Frontal cortex (tissue), 4 donors: ENCODE data around the gene FA2H. TPM values are rescaled to one million over a fixed set of nuclear protein-coding genes. Genes with fewer than 3 reads are reported as not detected.
"Not testable (repeated sequence)": the region's sequence is repeated elsewhere in the genome, so short reads cannot be mapped to it uniquely, and the experiment has no call there.

ENCODE experiments used
- DNase-seq, 2 donors: peaks; one replicate each; pipeline ENCODE4 v3.0.0; 2012; ENCODE audit warnings: low spot score in 2 of 2
- FAIRE-seq: peaks from 2 replicates; lab custom pipeline; 2012; peaks lifted over from hg19 to GRCh38; lab: Jason Lieb, UNC
- total RNA-seq: library from RNA; depleted of rRNA; stranded (reverse); fragments of >200 nt; gene quantifications from one replicate; pipeline ENCODE4 v1.2.3, GENCODE V29; 2014
- donor health status: control.
- donor health status: control.
- donor health status: control.

The FA2H gene
- total RNA-seq, 1 donor from 2014 or later = 0.41 TPM

DNA sequence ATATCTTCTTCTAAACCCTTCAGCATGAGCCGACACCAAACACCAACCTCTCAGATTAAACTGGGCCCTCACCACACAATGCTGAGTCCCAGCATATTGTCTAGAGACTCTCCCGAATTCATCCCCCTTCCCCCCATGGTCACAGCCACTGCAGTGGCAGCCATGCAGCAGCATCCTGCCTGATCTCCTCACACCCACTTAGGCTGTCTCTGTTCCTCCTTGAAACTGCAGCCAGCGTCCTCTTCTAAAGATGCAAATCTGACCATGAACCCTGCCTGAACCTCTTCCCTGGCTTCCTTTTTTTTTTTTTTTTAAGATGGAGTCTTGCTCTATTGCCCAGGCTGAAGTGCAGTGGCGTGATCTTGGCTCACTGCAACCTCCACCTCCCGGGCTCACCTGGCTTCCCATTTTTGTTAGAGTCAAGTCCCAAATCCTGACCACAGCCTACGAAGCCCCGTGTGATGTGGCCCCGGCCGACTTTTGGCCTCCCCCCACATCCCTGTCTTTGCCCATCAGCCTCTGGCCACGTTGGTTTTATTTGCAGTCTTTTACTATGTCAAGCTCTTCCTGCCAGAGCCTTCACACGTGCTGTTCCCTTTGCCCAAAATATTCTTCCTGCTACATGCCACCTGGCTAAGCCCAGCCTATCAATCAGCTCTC, 2.8 kb downstream of the FA2H start:
- DNase-seq (no peak), FAIRE-seq (no peak)

DNA sequence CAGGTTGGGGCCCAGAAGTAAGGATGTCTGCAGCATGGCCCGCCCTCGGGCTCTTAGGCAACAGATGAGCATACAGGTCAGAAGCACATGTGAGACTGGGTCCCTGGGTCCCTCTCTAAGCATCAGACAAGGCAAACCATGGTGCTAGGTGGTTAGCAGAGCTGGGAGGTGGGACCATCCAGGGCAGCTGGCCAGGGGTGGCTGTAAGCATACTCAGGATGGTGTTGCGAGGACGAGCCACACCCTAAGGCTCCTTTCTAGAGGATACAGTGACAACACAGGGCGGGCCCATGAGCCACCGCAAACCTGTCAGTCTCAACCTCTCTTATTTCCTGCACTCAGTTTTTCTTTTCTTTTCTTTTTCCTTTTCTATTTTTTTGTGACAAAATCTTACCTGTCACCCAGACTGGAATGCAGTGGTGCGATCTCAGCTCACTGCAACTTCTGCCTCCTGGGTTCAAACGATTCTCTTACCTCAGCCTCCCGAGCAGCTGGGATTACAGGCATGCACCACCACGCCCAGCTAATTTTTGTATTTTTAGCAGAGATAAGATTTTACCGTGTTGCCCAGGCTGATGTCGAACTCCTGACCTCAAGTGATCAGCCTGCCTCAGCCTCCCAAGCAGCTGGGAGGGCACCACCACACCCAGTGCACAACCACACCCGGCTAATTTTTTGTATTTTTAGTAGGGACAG, 3.6 kb downstream of the FA2H start:
- DNase-seq (no peak), FAIRE-seq (no peak)

DNA sequence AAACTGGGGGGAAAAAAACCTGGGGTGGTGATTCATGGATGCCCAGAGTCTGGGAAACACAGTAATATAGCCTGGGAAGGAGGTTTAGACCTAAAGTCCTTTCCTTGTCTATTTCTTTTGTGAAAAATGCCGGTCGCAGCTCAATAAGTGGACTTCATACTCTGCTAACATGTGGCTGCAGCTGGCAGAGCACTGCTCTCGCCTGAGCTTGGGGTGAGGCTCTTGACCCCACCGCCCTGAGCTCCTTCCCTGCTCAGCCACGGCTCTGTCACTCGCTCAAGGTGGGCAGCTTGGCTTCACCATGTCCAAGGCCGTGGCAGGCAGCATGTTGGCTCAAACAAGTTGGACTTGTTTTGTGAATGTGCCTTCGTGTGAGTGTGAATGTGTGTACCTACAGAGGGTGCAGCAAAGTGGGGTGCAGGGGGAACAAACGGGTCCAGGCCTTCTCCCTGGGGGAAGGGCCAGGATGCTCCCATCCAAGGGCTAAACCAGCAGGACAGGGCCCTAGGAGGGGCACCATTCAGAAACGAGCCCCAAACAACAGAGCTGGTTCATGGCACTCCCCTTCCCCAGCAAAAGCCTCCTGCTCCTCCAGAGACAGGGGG, 4.9 kb downstream of the FA2H start:
- no peak for DNase-seq
- FAIRE-seq = no peak

DNA sequence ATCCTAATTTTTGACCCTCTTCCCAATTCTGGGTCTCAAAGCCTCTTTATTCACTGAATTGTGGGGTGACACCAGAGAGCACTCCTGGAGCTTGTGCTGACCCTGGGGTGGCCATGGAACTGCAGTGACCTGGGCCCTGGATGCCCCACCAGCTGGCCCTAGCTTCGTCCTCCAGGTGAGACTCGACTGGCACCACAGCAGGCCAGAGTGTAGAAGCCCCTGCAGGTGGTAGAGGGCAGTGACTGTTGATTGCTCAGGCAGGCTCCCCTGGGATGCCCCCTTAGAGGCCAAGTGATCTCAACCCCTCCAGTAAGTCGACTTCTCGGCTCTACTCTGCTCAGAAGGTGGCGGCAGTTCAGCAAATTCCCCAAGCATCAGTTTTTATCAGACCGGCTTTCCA, 6.4 kb downstream of the FA2H start:
- no peak for FAIRE-seq
- DNase-seq = no peak

DNA sequence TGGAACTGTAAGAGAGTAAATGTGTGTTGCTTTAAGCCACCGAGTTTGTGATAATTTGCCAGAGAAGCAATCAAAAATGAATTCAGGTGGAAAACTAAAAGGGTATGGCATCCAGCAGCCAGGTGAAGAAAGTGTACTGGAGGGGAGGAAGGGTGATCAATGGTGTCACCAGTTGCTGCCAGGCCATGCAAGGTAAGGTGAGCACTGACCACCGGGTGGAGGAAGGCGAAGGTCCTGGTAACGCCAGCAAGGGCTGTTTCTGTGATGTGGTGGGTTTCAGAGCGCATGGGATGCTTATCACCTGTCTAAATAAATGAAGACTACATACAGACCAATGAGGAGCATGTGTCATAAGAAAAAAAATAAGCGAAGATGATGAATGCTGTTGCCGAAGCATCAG, 6.9 kb downstream of the FA2H start:
- FAIRE-seq = no peak
- no peak for DNase-seq

DNA sequence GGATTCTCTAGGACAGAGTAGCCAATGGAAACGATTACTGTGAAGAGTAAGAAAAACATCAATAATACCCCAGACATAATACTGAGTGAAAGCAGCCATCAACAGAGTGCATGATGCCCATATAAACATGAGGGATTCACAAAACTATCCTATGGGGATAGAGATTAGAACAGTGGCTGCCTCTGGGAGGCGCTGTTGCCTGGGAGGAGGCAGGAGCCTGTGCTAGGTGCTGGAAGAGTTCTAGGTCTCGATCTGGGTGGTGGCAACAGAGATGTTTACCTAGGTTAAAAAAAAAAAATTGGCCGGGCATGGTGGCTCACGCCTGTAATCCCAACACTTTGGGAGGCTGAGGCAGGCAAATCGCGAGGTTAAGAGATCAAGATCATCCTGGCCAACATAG, 7.9 kb downstream of the FA2H start:
- FAIRE-seq (no peak), DNase-seq (no peak)

DNA sequence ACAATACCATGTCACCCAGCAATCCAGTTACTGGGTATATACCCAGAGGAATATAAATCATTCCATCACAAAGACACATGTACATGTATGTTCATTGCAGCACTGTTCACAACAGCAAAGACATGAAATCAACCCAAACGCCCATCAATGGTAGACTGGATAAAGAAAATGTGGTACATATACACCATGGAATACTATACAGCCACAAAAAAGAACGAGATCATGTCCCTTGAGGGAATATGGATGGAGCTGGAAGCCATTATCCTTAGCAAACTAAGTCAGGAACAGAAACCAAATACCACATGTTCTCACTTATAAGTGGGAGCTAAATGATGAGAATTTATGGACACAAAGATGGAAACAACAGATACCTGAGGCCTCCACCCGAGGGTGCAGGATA, 10.4 kb downstream of the FA2H start:
- not testable (repeated sequence) for FAIRE-seq, DNase-seq

DNA sequence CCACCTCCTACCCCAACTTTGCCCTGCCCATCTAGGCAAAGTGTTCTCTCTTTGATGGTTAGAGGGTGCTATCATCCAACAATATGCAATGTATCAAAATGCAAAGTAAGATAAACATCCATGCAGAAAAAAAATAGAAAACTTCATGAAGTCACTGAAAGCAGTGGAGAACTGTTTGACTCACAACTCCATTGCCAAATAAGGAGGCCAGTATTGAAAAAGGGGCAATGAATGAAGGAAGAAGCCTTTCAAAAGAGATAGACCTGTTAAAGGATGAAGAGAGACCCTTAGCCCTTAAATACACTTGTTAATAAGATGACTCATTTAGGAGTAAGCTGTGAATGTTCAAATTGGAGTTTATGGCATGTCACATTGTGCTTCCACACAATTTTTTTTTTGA, 13.0 kb downstream of the FA2H start:
- FAIRE-seq (no peak), DNase-seq (no peak)

DNA sequence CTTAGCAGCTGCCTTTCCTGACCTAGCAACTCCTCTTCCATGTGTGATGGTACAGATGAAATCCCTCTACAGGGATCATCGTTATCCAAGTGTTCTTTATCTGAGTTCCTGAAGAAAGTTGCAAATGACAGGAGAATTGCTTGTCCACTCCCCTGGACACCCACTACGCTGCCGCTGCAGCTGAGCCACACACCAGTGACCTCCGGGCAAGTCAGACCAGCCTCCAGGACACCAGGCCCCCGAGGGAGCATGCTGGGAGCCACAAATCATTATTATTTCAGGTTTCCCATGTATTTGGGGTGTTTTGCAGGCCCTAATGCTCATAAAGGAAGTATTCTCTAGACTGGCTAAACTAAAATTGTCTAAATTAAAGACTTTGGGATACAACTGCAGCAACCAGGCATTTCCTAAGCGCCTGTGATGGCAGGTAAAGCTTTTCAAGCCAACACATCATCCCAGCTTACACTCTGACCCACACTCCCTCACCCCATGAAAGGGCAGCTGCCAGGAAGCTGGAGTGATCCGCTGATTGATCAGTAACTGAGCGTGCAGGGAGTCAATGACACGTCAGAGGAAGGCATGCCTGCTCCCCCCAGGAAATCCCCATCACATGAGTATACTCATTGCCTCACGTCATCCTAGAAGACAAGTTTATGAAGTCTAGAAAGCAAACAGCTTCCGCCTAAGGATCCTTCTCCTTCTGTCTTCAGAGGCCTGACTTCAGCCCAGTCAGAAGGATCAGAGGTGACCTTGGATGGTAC, 14.4 kb downstream of the FA2H start:
- FAIRE-seq (no peak), DNase-seq (no peak)

DNA sequence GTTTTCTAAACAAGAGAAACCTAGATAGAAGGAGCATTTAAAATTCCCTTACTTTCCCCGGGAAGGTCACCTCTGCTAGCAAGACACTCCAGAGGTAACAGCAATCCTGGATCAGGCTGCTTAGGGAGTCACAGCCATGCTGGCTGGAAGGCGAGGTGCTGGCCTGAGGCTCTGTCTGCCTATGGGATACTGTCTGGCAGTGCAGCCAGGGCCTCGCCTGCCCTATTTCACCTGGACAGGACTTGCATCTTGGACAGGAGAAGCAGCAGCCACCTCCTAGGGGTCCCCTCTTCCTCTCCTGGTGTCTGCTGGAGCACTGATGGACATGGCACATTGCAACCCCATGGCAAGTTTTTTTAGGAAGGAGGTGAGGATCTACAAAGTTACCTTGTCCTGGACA, 15.1 kb downstream of the FA2H start:
- no peak for DNase-seq
- no peak for FAIRE-seq

DNA sequence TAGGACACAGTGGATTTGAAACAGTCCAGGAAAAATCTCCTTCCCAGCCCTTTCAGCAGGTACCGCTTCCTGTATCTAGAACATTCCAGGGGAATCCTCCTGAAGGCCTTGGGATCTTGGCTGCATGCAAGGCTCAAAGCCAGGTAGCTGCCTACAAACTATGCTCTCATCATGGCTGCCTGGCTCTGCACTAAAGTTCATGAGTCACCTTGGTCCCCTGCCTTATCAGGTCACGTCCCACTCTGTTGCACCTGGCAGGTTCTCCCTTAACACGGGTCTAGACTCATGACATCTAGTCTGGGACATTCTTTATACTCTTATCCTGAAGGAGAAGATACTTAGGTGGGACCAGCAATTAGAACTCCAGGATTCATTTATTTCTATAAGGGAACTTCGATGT, 15.8 kb downstream of the FA2H start:
- FAIRE-seq (no peak), DNase-seq (no peak)

DNA sequence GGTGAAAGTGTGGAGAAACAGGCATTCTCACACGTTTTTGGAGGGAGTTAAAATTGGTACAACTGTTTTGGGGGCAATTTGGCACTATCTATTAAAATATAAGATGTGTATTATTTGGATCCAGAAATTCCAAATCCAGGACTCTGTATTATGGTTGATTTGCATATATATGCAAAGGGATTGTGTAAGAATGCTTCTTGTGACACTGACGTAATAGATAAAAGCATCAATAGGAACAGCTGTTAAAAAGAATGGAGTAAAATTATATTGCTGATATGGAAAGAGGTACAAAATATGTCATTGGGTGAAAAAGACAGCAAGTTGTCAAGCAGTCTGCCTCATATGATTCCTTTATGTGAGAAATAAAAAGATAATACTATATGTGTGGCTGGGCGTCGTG, 17.3 kb downstream of the FA2H start:
- FAIRE-seq = no peak

DNA sequence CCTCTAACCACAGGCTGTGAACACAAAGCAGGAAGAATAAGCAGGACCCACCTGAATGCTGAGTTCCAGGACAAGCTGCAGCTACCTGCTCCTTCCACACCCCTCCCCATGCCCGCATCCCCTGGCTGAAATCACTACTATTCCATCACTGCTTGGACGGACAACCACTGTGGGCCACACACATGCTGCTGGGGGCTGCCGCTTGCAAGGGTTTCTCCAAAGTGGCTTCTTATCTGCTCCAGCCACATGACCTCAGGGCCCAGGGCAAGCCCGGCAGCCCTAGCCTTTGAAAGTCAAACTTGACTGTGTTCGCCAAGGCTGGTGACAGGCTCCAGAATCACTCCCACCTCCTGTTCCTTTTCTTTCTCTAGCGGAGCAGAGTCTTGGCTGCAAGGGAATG, 18.4 kb downstream of the FA2H start:
- DNase-seq (no peak), FAIRE-seq (no peak)

More for the DNA sequence above, 17.3 kb downstream of the FA2H start:
- DNase-seq = no peak

DNA sequence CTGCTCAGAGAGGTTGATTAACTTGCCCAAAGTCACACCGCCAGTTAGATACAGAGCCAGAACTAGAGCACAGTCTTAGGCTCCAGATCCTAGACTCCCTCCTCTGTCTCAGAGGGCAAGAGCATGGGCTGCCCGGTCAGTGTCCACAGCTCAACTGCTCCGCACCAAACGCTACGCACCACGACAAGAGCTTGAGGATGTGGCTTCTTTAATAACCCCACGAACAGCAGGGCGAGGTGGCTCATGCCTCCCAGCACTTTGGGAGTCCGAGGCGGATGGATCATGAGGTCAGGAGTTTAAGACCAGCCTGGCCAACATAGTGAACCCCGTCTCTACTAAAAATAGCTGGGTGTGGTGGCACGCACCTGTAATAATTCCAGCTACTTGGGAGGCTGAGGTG, 21.4 kb downstream of the FA2H start:
- no peak for DNase-seq
- FAIRE-seq = no peak

DNA sequence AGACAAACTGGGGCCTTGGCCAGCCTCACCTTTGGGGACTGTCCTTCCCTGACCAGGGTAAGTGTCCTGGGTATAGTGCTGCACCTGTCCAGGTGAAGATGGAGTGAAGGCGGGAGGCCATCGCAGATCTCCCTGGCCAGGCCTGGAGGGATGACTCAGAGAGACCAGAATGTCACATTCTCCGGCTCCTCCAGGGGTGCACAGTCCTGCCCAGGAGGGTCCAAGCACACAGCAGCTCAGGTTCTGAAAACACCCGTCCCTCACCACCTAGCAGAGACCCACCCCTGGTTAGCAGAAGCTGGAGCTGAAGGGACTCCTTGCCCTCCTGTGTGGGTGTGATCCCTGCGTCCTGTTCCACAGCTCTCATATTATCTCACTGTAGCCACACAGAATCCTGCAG, 21.9 kb downstream of the FA2H start:
- FAIRE-seq = no peak
- no peak for DNase-seq

DNA sequence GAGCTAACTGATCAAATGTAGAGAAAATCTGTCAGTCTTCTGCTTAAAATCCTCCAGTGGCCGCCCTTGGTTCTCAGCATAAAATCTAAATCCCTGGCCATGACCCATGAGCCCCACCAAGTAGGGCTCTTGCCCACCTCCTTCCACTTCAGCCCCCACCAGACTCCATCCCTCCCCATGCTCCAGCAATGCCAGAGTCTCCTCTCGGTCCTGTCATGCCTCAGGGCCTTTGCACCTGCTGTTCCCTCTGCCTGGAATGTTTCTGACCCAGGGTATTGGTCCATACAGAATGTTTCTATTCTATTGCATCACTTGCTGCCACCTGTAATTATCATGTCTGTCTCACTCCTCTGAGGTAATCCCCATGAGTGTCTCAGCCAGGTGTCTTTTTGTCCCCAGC, 22.4 kb downstream of the FA2H start:
- FAIRE-seq (no peak), DNase-seq (no peak)

DNA sequence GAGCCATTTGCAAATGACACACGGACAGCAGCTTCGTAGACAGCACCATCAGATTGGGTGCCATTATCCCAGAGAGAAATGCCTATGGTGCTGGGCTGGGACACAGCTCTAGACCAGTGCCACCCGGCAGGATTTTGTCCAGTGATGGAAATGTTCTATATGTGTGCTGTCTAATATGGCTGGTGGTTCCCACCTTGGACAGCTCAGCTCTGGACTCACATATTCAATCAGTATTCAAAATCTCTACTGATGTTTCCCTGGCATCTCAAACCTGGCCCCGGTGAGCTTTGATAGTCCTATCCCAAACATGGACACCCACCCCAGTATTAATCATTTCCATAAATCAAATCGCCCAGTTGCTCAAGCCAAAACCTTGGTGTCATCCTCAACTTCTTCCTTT, 23.0 kb downstream of the FA2H start:
- FAIRE-seq = no peak
- DNase-seq = no peak

DNA sequence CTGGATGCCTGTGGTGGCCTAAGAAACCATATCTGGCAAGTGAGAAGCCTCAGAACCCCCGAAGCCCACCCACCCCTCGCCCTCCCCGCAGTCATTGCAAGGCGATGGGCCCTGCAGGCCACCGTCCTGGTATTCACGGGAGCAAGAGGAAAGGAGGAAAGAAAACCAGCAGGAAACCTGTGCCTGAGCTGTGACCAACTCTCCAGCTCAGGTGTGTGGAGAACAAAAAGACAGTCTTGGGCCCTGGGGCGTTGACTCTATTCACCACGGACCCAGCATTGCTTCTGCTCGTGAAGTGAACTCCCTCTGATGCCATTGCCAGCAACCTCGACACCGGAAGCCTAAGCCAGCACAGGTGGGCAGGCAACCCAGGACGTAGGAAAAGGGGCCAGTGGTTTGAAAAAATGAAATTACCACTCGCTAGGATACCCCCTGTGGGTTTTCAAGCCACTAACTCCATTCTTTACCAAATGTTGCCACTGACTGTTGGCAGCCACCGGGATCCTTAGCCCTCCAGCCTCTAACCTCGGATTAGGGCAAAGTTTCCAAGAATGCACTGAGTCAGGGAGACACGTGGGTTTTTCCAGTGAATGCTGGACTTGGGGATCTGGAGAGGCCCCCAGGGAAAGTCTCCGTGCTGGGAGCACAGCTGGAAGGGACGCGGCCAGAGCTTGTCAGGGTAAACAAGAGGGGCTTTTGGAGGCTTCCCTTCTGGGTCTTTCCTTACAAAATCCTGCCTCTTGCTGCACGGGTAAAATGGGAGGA, 25.1 kb downstream of the FA2H start:
- DNase-seq = no peak
- no peak for FAIRE-seq

DNA sequence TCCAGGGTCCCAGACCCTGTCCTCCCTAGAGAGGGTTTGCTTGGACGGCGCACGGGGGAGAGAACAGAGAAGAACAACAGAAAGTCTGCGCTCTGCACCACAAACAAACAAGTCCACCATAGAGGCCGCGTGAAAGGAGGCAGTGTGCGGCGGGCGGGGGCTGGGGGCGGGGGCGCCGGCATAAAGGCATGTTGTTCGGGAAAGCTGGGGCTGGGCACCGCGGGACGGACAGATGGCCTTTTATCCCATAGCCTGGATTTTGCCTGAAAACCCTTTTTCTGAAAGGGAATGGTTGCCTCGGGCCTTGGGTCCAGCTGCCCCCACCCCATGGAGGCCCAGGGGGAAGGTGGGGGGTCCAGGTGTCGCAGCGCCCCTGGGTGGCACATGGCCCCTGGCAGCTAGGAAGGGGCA, 26.0 kb downstream of the FA2H start:
- DNase-seq = peak in 1 of 2 donors; percentile 46
- no peak for FAIRE-seq
